Activated CD4-positive, CD25-positive, alpha-beta regulatory T cell treated with anti-CD3 and anti-CD28 coated beads, Interleukin-2, amount 50 U/mL, for 72 hours (primary cell): ENCODE results near the gene PDE1C.
"Not testable (repeated sequence)": the region's sequence is repeated elsewhere in the genome, so short reads cannot be mapped to it uniquely, and the experiment has no call there.

Experiments used
- DNase-seq: peaks from one replicate; pipeline ENCODE4 v3.0.0; 2021

PDE1C gene

GRCh38 chr7:32070406-32071360, at the start of gene PDE1C:
Gene PDE1C, minus strand, starts transcription at chr7:32070407.
- no peak for DNase-seq

- no peak for DNase-seq
Observed at GRCh38 chr7:32119790-32120196, 49.6 kb upstream of the PDE1C start.

GRCh38 chr7:32117837-32118236, 47.6 kb upstream of the PDE1C start:
- no peak for DNase-seq

GRCh38 chr7:32116436-32116835, 46.2 kb upstream of the PDE1C start:
- no peak for DNase-seq

- DNase-seq, result no peak
Observed at GRCh38 chr7:32115831-32116230, 45.6 kb upstream of the PDE1C start.

- DNase-seq, result no peak
Observed at GRCh38 chr7:32108651-32109050, 38.4 kb upstream of the PDE1C start.

- DNase-seq, result no peak
Observed at GRCh38 chr7:32104766-32105165, 34.6 kb upstream of the PDE1C start.

- DNase-seq, result no peak
Observed at GRCh38 chr7:32103361-32103760, 33.2 kb upstream of the PDE1C start.

- no peak for DNase-seq
Observed at GRCh38 chr7:32102432-32102873, 32.2 kb upstream of the PDE1C start.

- no peak for DNase-seq
Observed at GRCh38 chr7:32100407-32100907, 30.2 kb upstream of the PDE1C start.

- no peak for DNase-seq
Observed at GRCh38 chr7:32094516-32094915, 24.3 kb upstream of the PDE1C start.

GRCh38 chr7:32093415-32094408, 23.5 kb upstream of the PDE1C start:
- DNase-seq, result no peak

- DNase-seq, result no peak
Observed at GRCh38 chr7:32092346-32092745, 22.1 kb upstream of the PDE1C start.

GRCh38 chr7:32091608-32092210, 21.5 kb upstream of the PDE1C start:
- DNase-seq, result no peak

- no peak for DNase-seq
Observed at GRCh38 chr7:32089678-32090077, 19.5 kb upstream of the PDE1C start.

GRCh38 chr7:32089256-32089655, 19.0 kb upstream of the PDE1C start:
- no peak for DNase-seq

- DNase-seq, result no peak
Observed at GRCh38 chr7:32088451-32088881, 18.3 kb upstream of the PDE1C start.

GRCh38 chr7:32079510-32079909, 9.3 kb upstream of the PDE1C start:
- DNase-seq, result no peak

- no peak for DNase-seq
Observed at GRCh38 chr7:32078824-32079223, 8.6 kb upstream of the PDE1C start.

GRCh38 chr7:32077806-32078205, 7.6 kb upstream of the PDE1C start:
- DNase-seq, result no peak

GRCh38 chr7:32076802-32077201, 6.6 kb upstream of the PDE1C start:
- DNase-seq, result not testable (repeated sequence)

- no peak for DNase-seq
Observed at GRCh38 chr7:32075612-32076011, 5.4 kb upstream of the PDE1C start.
